Esophagus (tissue), 2 donors: ENCODE measurements around the gene GIT2. TPM values are rescaled to one million over a fixed set of nuclear protein-coding genes. Genes with fewer than 3 reads are reported as not detected.

Source experiments
- H3K27ac ChIP-seq, 2 donors: one replicate each; pipeline ENCODE4 v1.5.1; 2013; ENCODE audit warnings: low read depth in 2 of 2, mild to moderate bottlenecking in 2 of 2, inconsistent platforms in 1 of 2, low read length in 1 of 2, moderate library complexity in 1 of 2
- H3K27me3 ChIP-seq, 2 donors: one replicate each; pipeline ENCODE4 v1.6.1; 2013; ENCODE audit warnings: low read length in 2 of 2, control low read depth in 1 of 2, mild to moderate bottlenecking in 1 of 2; ENCODE audit not compliant: insufficient read depth in 2 of 2, control insufficient read depth in 1 of 2
- H3K36me3 ChIP-seq, 2 donors: one replicate each; pipeline ENCODE4 v1.6.1; 2013; ENCODE audit warnings: low read length in 1 of 2; ENCODE audit not compliant: control insufficient read depth in 2 of 2, insufficient read depth in 2 of 2
- H3K4me1 ChIP-seq, 2 donors: one replicate each; pipeline ENCODE4 v1.6.1; 2013; ENCODE audit warnings: low read length in 1 of 2; ENCODE audit not compliant: control insufficient read depth in 2 of 2, insufficient read depth in 2 of 2
- H3K4me3 ChIP-seq, 2 donors: one replicate each; pipeline ENCODE4 v1.5.1; 2013; ENCODE audit warnings: low read length in 2 of 2, mild to moderate bottlenecking in 2 of 2, low read depth in 1 of 2, moderate library complexity in 1 of 2
- H3K9me3 ChIP-seq, 2 donors: one replicate each; pipeline ENCODE4 v1.6.1; 2013; ENCODE audit warnings: mild to moderate bottlenecking in 2 of 2, low read depth in 1 of 2, low read length in 1 of 2, moderate library complexity in 1 of 2; ENCODE audit not compliant: control insufficient read depth in 2 of 2, insufficient read depth in 1 of 2
- WGBS, 2 donors: extraction: QIAGEN DNeasy Blood & Tissue Kit; methylation state at CpG; one replicate each; pipeline ENCODE4 v1.1.7; 2013; 5-methylcytosine and 5-hydroxymethylcytosine counted together
- polyA plus RNA-seq, 2 donors: library from polyadenylated mRNA; stranded (reverse); fragments of 200-250 nt; gene quantifications; one replicate each; pipeline ENCODE4 v1.2.3, GENCODE V29; 2013
- donor health status: healthy with polysubstance abuse.
- donor health status: Bipolar disorder and iron deficiency.

Gene GIT2
- polyA plus RNA-seq, 2 donors: 7.4 to 10.6 TPM

GRCh38 chr12:109952160-109952858, 43.9 kb downstream of the GIT2 start:
- Histone ChIP-seq H3K27ac (peak overlapping the region in 1 of 2 donors; percentile 51), H3K9me3 (no peaks in the 10 kb centered on the region), H3K27me3 (no peaks in the 10 kb centered on the region), H3K36me3 (peaks cover 7 to 18% of the 10 kb centered on the region in 2 donors), H3K4me1 (peaks cover 0 to 3% of the 10 kb centered on the region in 2 donors), H3K4me3 (no peak overlapping the region)
- 84 to 91% methylated on average over 11 of the region's 11 CpGs for WGBS, 2 donors

DNA sequence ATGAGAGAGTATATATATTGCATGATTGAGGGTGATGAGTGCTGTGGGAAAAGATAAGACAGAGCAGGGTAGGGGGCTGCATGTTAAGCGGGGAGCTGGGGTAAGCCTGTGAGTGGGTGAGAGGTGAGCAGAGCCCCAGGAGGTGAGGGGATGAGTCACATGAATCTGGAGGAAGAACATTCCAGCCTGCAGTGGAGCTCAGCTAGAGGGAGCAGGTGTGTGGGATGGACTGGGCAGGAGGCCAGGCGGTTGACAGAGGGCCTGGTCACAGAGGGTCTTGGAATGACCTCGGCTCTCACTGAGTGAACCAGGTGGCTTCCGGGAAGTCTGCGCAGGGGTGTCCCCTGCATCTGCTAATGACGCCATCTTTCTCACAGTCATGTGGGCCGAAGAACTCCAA, 44.4 kb downstream of the GIT2 start:
- H3K27me3 ChIP-seq: no peaks in the 10 kb centered on the region
- H3K4me3 ChIP-seq: no peak overlapping the region
- peaks cover 7 to 18% of the 10 kb centered on the region in 2 donors for H3K36me3 ChIP-seq
- 69 to 83% methylated on average over 7 of the region's 7 CpGs for WGBS, 2 donors
- H3K9me3 ChIP-seq: no peaks in the 10 kb centered on the region
- H3K27ac ChIP-seq: peak overlapping the region in 1 of 2 donors; percentile 51
- peaks cover 0 to 3% of the 10 kb centered on the region in 2 donors for H3K4me1 ChIP-seq

DNA sequence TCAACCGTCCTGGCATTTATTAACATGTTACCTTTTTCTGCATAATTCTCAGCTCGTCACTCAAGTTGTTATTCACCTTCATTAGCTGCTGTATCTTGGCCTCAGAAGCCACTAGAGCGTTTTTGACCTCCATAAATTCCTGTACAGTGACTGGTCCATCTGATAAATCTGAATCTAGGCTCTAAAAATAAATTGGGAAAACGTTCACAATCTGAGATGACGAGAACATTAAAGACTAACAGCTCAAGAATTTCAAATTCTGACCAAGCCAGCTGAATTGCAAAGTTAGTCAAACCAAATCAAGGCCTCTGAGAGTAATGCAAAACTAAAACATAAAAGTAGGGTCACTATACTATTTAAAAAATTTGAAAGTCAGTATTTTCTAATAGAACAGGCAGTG, 45.0 kb downstream of the GIT2 start:
- Histone ChIP-seq H3K4me3 (no peak overlapping the region), H3K36me3 (peaks cover 7 to 20% of the 10 kb centered on the region in 2 donors), H3K4me1 (peaks cover 0 to 3% of the 10 kb centered on the region in 2 donors), H3K27me3 (no peaks in the 10 kb centered on the region), H3K9me3 (no peaks in the 10 kb centered on the region), H3K27ac (no peak overlapping the region)
- 60 to 71% methylated on average over 5 of the region's 5 CpGs for WGBS, 2 donors

DNA sequence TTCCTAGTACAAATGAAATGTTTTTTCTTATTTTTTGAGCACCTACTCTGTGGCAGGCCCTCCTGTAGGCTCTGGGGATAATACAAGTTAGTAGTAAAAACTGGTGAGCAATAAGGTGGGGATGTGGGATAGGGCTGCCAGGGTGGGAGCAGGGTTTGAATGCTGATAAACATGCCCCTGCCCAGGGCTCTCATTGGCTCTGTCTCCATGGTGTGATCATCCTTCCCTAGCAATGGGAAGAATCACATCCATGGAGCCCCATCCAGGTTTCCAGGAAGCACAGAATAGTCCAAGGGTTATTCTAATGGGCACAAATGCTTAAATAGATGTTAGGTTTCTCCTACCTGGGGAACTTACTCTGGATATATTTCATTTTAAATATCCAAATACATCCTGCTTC, 45.5 kb downstream of the GIT2 start:
- H3K27ac ChIP-seq: no peak overlapping the region
- H3K9me3 ChIP-seq: no peaks in the 10 kb centered on the region
- H3K36me3 ChIP-seq: peaks cover 7 to 20% of the 10 kb centered on the region in 2 donors
- H3K27me3 ChIP-seq: no peaks in the 10 kb centered on the region
- no peak overlapping the region for H3K4me3 ChIP-seq
- H3K4me1 ChIP-seq: peaks cover 0 to 3% of the 10 kb centered on the region in 2 donors

DNA sequence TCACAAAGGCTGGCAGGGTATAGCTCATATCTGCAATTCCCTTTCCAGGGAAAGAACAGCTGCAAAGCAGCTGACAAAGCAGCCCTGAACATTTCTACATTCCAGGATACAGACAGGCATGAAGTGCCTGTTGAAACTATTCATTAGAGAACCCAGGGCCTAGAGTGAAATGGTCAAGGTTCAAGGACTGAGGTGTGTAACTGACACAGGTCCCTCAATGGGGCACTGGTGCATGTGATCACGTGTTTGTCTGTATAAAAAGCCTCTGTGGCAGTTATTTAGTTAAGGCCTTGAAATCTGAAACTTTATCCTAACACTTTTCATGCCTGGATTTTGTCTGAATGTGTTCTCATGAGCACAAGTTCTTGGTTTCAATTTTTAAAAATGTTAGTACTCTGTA, 47.1 kb downstream of the GIT2 start:
- Histone ChIP-seq H3K9me3 (no peaks in the 10 kb centered on the region), H3K36me3 (peaks cover 10 to 26% of the 10 kb centered on the region in 2 donors), H3K4me3 (no peak overlapping the region), H3K4me1 (peaks cover 0 to 3% of the 10 kb centered on the region in 2 donors), H3K27ac (peak overlapping the region in 1 of 2 donors; percentile 34), H3K27me3 (no peaks in the 10 kb centered on the region)
- 38 to 44% methylated on average over 1 of the region's 1 CpG for WGBS, 2 donors

DNA sequence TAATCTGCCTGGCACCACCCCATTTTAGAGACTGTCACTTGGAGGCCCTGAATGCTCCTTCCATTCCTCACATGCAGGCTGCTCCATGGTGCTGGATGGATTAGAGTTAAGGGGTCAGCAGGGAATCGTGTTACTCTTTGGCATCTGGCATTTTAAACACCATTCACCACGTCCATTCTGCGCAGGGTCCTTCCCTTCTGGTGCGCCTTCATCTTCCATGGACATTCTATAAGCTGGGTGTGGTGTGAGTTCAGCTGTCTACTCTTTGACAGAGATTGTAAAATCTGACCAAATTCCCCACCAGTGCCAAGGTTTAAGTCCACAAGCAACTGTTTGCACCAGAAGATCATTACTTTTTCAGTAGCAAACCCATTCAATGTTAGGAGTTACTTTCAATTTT, 47.8 kb downstream of the GIT2 start:
- Histone ChIP-seq H3K9me3 (no peaks in the 10 kb centered on the region), H3K4me1 (peaks cover 0 to 3% of the 10 kb centered on the region in 2 donors), H3K27me3 (no peaks in the 10 kb centered on the region), H3K4me3 (no peak overlapping the region), H3K27ac (peak overlapping the region in 1 of 2 donors; percentile 42), H3K36me3 (peaks cover 10 to 26% of the 10 kb centered on the region in 2 donors)
- 64 to 70% methylated on average over 4 of the region's 4 CpGs for WGBS, 2 donors

GRCh38 chr12:109947521-109947920, 48.6 kb downstream of the GIT2 start:
- Histone ChIP-seq H3K36me3 (peaks cover 5 to 21% of the 10 kb centered on the region in 2 donors), H3K27me3 (no peaks in the 10 kb centered on the region), H3K4me1 (no peaks in the 10 kb centered on the region), H3K4me3 (no peak overlapping the region), H3K9me3 (no peaks in the 10 kb centered on the region), H3K27ac (peak overlapping the region in 1 of 2 donors; percentile 1)
- 32 to 39% methylated on average over 3 of the region's 3 CpGs for WGBS, 2 donors

DNA sequence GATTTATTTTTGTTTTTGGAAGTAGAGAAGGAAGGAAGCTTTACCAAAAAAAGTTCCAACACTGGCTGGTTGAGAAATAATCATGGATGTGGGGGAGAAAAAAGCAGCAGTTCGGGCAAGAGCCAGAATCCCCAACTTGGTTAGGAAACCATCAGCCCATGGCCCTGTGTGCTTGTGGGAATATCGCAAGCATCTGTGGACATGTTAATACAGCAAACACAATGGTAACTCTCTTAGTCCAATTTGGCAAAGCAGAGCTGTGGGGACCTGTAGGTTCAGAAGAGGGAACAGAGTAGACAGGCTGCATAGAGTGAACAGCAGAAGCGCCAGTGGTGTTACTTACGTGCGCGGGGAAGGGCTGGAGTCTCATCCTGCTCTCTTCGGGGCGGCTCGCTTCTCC, 49.3 kb downstream of the GIT2 start:
- Histone ChIP-seq H3K36me3 (peaks cover 3 to 16% of the 10 kb centered on the region in 2 donors), H3K27ac (peak overlapping the region; percentile 1 to 25), H3K9me3 (no peaks in the 10 kb centered on the region), H3K27me3 (no peaks in the 10 kb centered on the region), H3K4me3 (no peak overlapping the region), H3K4me1 (no peaks in the 10 kb centered on the region)
- WGBS, 2 donors: 91 to 94% methylated on average over 9 of the region's 9 CpGs

- Histone ChIP-seq H3K4me3 (no peak overlapping the region), H3K27me3 (no peaks in the 10 kb centered on the region), H3K4me1 (no peaks in the 10 kb centered on the region), H3K36me3 (peaks cover 3 to 12% of the 10 kb centered on the region in 2 donors), H3K9me3 (no peaks in the 10 kb centered on the region), H3K27ac (no peak overlapping the region)
- 44 to 48% methylated on average over 5 of the region's 5 CpGs for WGBS, 2 donors
These were observed 49.7 kb downstream of the GIT2 start for GRCh38 chr12:109946505-109946904.
